Vagina (tissue), 2 donors: ENCODE measurements around the gene PTPRM.

Experiments used
- CTCF ChIP-seq, 3 experiments: fragments of 450-650 bp in 2 of 3; fragments of 200-600 bp in 1 of 3; sonication (generic) in 1 of 3; IDR thresholded peaks; one replicate each; pipeline ENCODE4 v1.5.1; 2017 to 2019; ENCODE audit warnings: antibody characterized with exemption in 3 of 3, mild to moderate bottlenecking in 2 of 3, moderate library complexity in 2 of 3
- POLR2A ChIP-seq, 2 donors: fragments of 450-650 bp; IDR thresholded peaks; one replicate each; pipeline ENCODE4 v1.6.1; 2017; ENCODE audit warnings: antibody characterized with exemption in 2 of 2, mild to moderate bottlenecking in 2 of 2, moderate library complexity in 2 of 2
- POLR2AphosphoS5 ChIP-seq, 2 donors: sonication (generic); formaldehyde crosslinking; IDR thresholded peaks; one replicate each; pipeline ENCODE4 v1.9.0; 2017; ENCODE audit warnings: antibody characterized with exemption in 2 of 2, mild to moderate bottlenecking in 2 of 2, low read depth in 1 of 2; ENCODE audit not compliant: insufficient read depth in 1 of 2

- TF ChIP-seq POLR2AphosphoS5 (IDR thresholded peaks at IDR 0.05; ENCODE audit: insufficient read depth in 1 of 2, low read depth in 1 of 2) (no peak), CTCF (IDR thresholded peaks at IDR 0.05) (no peak), POLR2A (IDR thresholded peaks at IDR 0.05) (no peak)
Observed at GRCh38 chr18:8073167-8073566, 506.1 kb downstream of the PTPRM start.
